Caco-2 (cell line): ENCODE data around the gene BTBD17. TPM values are rescaled to one million over a fixed set of nuclear protein-coding genes. Genes with fewer than 3 reads are reported as not detected.

Source experiments
- BruUV-seq: library from RNA; stranded (reverse); fragments of 400-500 nt; replicated peaks from 2 replicates; lab custom pipeline; 2021; lab: Mats Ljungman, UMichigan
- CTCF ChIA-PET: fragments of 300-600 bp; sonication (Branson Sonifier 250); formaldehyde crosslinking; loops from one replicate; lab custom pipeline; 2022; ENCODE audit warnings: antibody characterized with exemption; lab: Charles Lee
- POLR2A ChIA-PET: fragments of 300-600 bp; sonication (Branson Sonifier 250); formaldehyde crosslinking; loops from one replicate; lab custom pipeline; 2022; ENCODE audit warnings: antibody characterized with exemption; lab: Charles Lee
- DNase-seq, 2 experiments: peaks; one replicate each; pipeline versions ENCODE4 v3.0.0 to v3.0.0-alpha.2; 2020 to 2022
- H3K27me3 ChIP-seq: replicated peaks from 2 replicates; pipeline ENCODE4 v1.6.0; 2011; ENCODE audit warnings: low read length; ENCODE audit not compliant: control insufficient read depth, insufficient read depth
- H3K36me3 ChIP-seq: 2 replicates; pipeline ENCODE4 v1.5.1; 2011; ENCODE audit warnings: low read length; ENCODE audit not compliant: control insufficient read depth, insufficient read depth
- H3K4me1 ChIP-seq: fragments of 250-450 bp; sonication (Bioruptor Pico); 2 replicates; pipeline ENCODE4 v1.5.1; 2020; ENCODE audit warnings: mild to moderate bottlenecking
- H3K4me3 ChIP-seq: 2 replicates; pipeline ENCODE4 v1.5.1; 2011; ENCODE audit warnings: low read depth, mild to moderate bottlenecking, control low read depth, low read length
- H3K9me3 ChIP-seq: fragments of 250-450 bp; sonication (Bioruptor Pico); 2 replicates; pipeline ENCODE4 v1.5.1; 2020; ENCODE audit warnings: mild to moderate bottlenecking, moderate library complexity
- H3K27ac Mint-ChIP-seq: one replicate; pipeline ENCODE4 v1.8.0; 2022; ENCODE audit warnings: mixed read lengths; ENCODE audit not compliant: unreplicated experiment
- H3K27me3 Mint-ChIP-seq: one replicate; pipeline ENCODE4 v1.8.0; 2022; ENCODE audit warnings: mixed read lengths; ENCODE audit not compliant: insufficient read depth, unreplicated experiment
- H3K36me3 Mint-ChIP-seq: one replicate; pipeline ENCODE4 v1.8.0; 2022; ENCODE audit warnings: mild to moderate bottlenecking, mixed read lengths; ENCODE audit not compliant: insufficient read depth, unreplicated experiment
- H3K4me1 Mint-ChIP-seq: one replicate; pipeline ENCODE4 v1.8.0; 2022; ENCODE audit warnings: low read depth, mixed read lengths; ENCODE audit not compliant: unreplicated experiment
- H3K4me3 Mint-ChIP-seq: one replicate; pipeline ENCODE4 v1.8.0; 2022; ENCODE audit warnings: mild to moderate bottlenecking, moderate library complexity, mixed read lengths; ENCODE audit not compliant: unreplicated experiment
- H3K9me3 Mint-ChIP-seq: one replicate; pipeline ENCODE4 v1.8.0; 2022; ENCODE audit warnings: mixed read lengths; ENCODE audit not compliant: unreplicated experiment
- CTCF ChIP-seq, 2 experiments: fragments of 200-600 bp in 1 of 2; IDR thresholded peaks; 1 replicate in 1 of 2; 2 replicates in 1 of 2; pipeline versions ENCODE4 v1.5.1 to v1.8.0; 2011 to 2022; ENCODE audit warnings: antibody characterized with exemption in 1 of 2, control low read depth in 1 of 2, inconsistent platforms in 1 of 2, low read depth in 1 of 2, low read length in 1 of 2, mild to moderate bottlenecking in 1 of 2, moderate library complexity in 1 of 2; ENCODE audit not compliant: insufficient read depth in 1 of 2, severe bottlenecking in 1 of 2, unreplicated experiment in 1 of 2
- intact Hi-C: fragments of 100-400 bp; cut with micrococcal nuclease; formaldehyde crosslinking; loops from one replicate; pipeline ENCODE4 v1.10.0; 2022; ENCODE audit not compliant: unreplicated experiment
- total RNA-seq: library from RNA; stranded (reverse); gene quantifications from 2 replicates; pipeline ENCODE4 v1.2.3, GENCODE V29; 2022

BTBD17 gene
- total RNA-seq, 1 experiment from 2014 or later: not detected

DNA sequence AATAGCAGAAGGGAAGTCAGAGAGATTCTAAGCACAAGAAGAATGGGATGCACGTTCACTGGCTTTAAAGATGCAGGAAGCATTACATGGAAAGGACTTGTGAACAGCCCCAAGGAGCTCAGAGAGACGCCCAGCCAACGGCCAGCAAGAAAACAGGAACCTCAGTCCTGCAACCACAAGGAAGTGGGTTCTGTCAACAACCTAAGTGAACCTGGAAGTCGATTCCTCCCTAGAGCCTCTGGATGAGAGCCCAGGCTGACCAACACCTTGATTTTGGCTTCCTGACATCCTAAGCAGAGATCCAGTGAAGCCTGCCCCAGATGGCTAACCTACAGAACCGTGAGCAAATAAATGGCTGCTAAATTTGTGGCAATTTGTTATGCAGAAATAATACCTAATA, 30.1 kb upstream of the BTBD17 start:
- Mint-ChIP-seq H3K4me1 (peaks cover 6% of the 10 kb centered on the region), H3K9me3 (no peaks in the 10 kb centered on the region), H3K36me3 (no peaks in the 10 kb centered on the region), H3K4me3 (no peak overlapping the region), H3K27ac (no peak overlapping the region), H3K27me3 (peaks cover 3% of the 10 kb centered on the region)
- intact Hi-C loops: no loop called here
- no TSS peak for BruUV-seq
- H3K36me3 ChIP-seq: no peaks in the 10 kb centered on the region
- H3K9me3 ChIP-seq: no peaks in the 10 kb centered on the region
- TF ChIP-seq CTCF (IDR thresholded peaks at IDR 0.05; ENCODE audit: insufficient read depth in 1 of 2, low read depth in 1 of 2, low read length in 1 of 2, severe bottlenecking in 1 of 2, unreplicated experiment in 1 of 2): no peak
- H3K27me3 ChIP-seq: no peaks in the 10 kb centered on the region
- ChIA-PET CTCF (interaction anchor here (0.5 to 2.2 kb wide), 4 partner anchors 11 to 567 kb away, joined by 4 to 9 read pairs (median 4); no protein-coding TSS in a partner anchor), POLR2A (no interaction called here)
- peaks cover 2% of the 10 kb centered on the region; the same call in 1 of the 2 replicates for H3K4me1 ChIP-seq
- DNase-seq: no peak
- no peak overlapping the region for H3K4me3 ChIP-seq

DNA sequence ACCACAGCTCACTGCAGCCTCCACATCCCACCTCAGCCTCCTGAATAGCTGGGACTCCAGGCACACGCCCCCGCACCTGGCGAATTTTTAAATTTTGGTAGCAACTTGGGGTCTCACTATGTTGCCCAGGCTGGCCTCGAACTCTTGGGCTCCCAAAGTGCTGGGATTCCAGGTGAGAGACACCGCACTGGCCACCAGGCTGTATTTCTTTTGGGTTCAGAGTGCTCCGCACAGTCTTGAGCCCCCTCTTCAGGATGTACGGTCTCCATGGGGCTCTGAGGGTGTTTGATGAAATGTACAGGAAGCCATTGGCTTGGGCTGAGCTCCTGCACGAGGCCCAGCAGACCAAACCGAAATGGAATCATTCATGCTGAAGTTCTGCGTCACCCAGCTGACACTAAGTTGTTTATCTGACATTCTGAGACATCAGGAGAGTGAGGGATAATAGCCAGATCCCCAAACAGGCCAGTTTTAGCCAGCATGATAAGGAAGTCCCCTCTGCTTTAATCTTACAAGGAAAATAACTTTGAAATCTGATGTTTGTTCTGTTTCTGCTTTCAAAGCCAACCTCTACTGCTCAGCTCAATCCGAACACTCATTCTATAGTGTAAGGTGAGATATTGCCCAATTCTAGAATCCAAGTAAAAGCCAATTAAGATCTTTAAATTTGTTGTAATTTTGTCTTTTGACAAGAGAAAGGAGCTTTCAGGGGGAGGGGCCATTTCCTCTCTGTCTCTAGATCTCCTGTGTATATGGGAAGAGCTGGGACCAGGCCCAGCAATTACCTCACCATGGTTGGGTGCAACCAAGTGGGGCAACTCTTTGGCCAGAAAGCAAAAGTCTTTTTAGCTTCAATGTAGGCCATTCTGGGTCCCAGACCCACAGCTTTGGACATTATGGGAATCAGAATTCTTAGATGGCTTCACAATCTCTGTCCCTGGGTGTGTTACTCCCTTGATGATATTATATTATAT, 29.3 kb upstream of the BTBD17 start:
- Mint-ChIP-seq H3K27me3 (peaks cover 3% of the 10 kb centered on the region), H3K9me3 (no peaks in the 10 kb centered on the region), H3K27ac (no peak overlapping the region), H3K36me3 (no peaks in the 10 kb centered on the region), H3K4me3 (no peak overlapping the region), H3K4me1 (peaks cover 6% of the 10 kb centered on the region)
- POLR2A ChIA-PET: no interaction called here
- H3K36me3 ChIP-seq: no peaks in the 10 kb centered on the region
- H3K9me3 ChIP-seq: no peaks in the 10 kb centered on the region
- TF ChIP-seq CTCF (IDR thresholded peaks at IDR 0.05; ENCODE audit: insufficient read depth in 1 of 2, low read depth in 1 of 2, low read length in 1 of 2, severe bottlenecking in 1 of 2, unreplicated experiment in 1 of 2): no peak
- CTCF ChIA-PET: interaction anchor here (0.5 to 2.2 kb wide), 4 partner anchors 10 to 568 kb away, joined by 4 to 9 read pairs (median 4); no protein-coding TSS in a partner anchor
- no peak for DNase-seq
- no TSS peak for BruUV-seq
- H3K4me3 ChIP-seq: no peak overlapping the region
- intact Hi-C loops: no loop called here
- no peaks in the 10 kb centered on the region for H3K27me3 ChIP-seq
- H3K4me1 ChIP-seq: peaks cover 9% of the 10 kb centered on the region; the same call in 1 of the 2 replicates

DNA sequence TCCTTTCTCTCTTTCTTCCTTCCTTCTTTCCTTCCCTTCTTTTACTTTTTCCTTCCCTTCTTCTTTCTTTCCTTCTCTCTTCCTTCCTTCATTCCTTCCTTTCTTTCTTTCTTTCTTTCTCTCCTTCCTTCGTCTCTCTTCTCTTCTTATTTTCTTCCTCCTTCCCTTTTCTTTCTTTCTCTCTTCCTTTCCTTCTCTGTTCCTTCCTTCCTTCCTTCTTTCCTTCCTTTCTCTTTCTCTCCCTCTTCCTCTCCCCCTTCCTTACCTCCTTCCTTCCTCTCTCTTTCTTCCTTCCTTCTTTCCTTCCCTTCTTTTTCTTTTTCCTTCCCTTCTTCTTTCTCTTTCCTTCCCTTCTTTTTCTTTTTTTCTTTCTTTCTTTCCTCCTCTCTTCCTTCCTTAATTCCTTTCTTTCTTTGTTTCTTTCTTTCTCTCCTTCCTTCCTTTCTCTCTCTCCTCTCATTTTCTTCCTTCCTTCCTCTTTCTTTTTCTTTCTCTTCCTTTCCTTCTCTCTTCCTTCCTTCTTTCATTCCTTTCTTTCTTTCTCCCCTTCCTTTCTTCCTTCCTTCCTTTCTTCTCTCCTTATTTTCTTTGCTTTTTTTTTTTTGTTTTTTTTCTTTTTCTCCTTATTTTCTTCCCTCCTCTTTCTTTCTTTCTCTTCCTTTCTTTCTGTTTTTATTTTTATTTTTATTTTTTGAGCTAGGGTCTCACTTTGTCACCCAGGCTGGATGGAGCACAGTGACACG, 28.4 kb upstream of the BTBD17 start:
- CTCF ChIA-PET: interaction anchor here (1.4 kb wide), 1 partner anchor 11 kb away, joined by 5 read pairs; no protein-coding TSS in a partner anchor
- TF ChIP-seq CTCF (IDR thresholded peaks at IDR 0.05; ENCODE audit: insufficient read depth in 1 of 2, low read depth in 1 of 2, low read length in 1 of 2, severe bottlenecking in 1 of 2, unreplicated experiment in 1 of 2): no peak
- POLR2A ChIA-PET: no interaction called here
- Mint-ChIP-seq H3K4me3 (no peak overlapping the region), H3K36me3 (no peaks in the 10 kb centered on the region), H3K27me3 (peaks cover 3% of the 10 kb centered on the region), H3K4me1 (no peaks in the 10 kb centered on the region), H3K9me3 (peaks cover 7% of the 10 kb centered on the region), H3K27ac (no peak overlapping the region)
- intact Hi-C loops: no loop called here
- no peaks in the 10 kb centered on the region for H3K9me3 ChIP-seq
- H3K27me3 ChIP-seq: no peaks in the 10 kb centered on the region
- no TSS peak for BruUV-seq
- 0 out of 2 replicates have a peak, but pooled peaks cover 9% of the 10 kb centered on the region for H3K4me1 ChIP-seq
- DNase-seq: no peak
- H3K4me3 ChIP-seq: no peak overlapping the region
- no peaks in the 10 kb centered on the region for H3K36me3 ChIP-seq
